ENCODE results near the gene MIOS. TPM values are rescaled to one million over a fixed set of nuclear protein-coding genes. Genes with fewer than 3 reads are reported as not detected.

The MIOS gene
- total and polyA plus RNA-seq, 9 of the 15 experiments (the other 6 are each of a cell fraction or from before 2014, with no cell fraction given) = 7.8 to 47.8 (median 30.6) TPM

DNA sequence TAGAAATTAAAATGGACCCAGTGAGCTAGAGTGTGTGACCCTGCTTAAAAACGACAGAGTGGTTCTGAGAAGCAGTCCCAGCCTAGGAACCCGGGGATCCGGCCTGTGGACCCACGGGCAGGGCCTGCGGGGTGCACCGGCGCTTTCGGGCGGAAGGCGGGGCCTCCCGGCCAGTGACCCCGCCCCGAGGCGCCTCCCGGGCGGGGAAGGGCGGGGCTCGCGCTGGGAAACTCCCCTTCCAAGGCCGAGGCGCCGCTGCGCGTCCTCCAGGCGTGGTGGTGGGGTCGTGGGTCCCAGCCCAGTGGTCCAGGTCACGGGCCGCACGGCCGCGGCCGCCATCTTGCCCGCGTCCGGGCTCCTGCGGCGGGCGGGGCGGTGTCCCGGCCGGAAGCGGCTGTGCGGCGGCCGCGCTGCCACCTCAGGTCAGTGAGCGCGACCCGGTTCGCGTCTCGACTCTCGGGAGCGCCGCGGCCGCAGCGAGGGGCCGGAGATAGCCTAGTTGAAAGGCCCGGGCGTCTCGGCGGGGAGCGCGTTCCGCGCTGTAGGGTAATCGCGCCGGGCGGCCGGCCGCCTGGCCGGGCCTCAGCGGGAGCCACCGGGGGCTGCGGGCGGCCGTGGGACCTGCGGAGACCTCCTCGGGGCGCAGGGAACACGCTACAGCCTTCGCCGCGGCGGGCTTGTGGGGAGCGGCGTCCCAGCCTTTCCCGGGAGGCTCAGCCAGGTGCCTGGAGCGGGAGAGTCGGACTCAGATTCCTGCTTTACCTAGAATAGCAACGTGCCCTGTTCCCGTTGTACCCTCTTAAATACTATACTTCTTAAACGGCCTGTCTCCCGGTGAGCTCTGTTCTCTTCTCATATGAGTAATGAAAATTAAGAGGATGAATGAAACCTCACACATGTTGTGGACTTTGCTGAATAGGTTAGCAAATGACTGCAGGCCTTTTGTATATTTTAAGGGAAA, at the start of gene MIOS (continued):
- TF ChIP-seq ATF1 (CRISPR knock-in tag; IDR thresholded peaks at IDR 0.05) = no peak
- TF ChIP-seq ATF1 (tag; IDR thresholded peaks at IDR 0.05) = peak; percentile 47
- no peak for TF ChIP-seq TAF9B (IDR thresholded peaks at IDR 0.05; ENCODE audit: partially characterized antibody)
- TF ChIP-seq, protein P1, sequence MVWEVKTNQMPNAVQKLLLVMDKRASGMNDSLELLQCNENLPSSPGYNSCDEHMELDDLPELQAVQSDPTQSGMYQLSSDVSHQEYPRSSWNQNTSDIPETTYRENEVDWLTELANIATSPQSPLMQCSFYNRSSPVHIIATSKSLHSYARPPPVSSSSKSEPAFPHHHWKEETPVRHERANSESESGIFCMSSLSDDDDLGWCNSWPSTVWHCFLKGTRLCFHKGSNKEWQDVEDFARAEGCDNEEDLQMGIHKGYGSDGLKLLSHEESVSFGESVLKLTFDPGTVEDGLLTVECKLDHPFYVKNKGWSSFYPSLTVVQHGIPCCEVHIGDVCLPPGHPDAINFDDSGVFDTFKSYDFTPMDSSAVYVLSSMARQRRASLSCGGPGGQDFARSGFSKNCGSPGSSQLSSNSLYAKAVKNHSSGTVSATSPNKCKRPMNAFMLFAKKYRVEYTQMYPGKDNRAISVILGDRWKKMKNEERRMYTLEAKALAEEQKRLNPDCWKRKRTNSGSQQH (CRISPR knock-in tag; IDR thresholded peaks at IDR 0.05) = no peak
- TF ChIP-seq ASH1L (IDR thresholded peaks at IDR 0.05; ENCODE audit: borderline replicate concordance, low read depth, partially characterized antibody) = no peak
- TF ChIP-seq SMC3 (conservative IDR thresholded peaks at IDR 0.05; ENCODE audit: insufficient read depth, low read depth, low read length) = no peak
- TF ChIP-seq TBL1XR1 (IDR thresholded peaks at IDR 0.05; ENCODE audit: low read length in 2 of 2) = no peak
- TF ChIP-seq STAT5B (CRISPR knock-in tag; IDR thresholded peaks at IDR 0.05) = no peak
- TF ChIP-seq, protein P2, sequence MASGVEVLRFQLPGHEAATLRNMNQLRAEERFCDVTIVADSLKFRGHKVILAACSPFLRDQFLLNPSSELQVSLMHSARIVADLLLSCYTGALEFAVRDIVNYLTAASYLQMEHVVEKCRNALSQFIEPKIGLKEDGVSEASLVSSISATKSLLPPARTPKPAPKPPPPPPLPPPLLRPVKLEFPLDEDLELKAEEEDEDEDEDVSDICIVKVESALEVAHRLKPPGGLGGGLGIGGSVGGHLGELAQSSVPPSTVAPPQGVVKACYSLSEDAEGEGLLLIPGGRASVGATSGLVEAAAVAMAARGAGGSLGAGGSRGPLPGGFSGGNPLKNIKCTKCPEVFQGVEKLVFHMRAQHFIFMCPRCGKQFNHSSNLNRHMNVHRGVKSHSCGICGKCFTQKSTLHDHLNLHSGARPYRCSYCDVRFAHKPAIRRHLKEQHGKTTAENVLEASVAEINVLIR (CRISPR knock-in tag; IDR thresholded peaks at IDR 0.05) = no peak
- TF ChIP-seq, protein P3, sequence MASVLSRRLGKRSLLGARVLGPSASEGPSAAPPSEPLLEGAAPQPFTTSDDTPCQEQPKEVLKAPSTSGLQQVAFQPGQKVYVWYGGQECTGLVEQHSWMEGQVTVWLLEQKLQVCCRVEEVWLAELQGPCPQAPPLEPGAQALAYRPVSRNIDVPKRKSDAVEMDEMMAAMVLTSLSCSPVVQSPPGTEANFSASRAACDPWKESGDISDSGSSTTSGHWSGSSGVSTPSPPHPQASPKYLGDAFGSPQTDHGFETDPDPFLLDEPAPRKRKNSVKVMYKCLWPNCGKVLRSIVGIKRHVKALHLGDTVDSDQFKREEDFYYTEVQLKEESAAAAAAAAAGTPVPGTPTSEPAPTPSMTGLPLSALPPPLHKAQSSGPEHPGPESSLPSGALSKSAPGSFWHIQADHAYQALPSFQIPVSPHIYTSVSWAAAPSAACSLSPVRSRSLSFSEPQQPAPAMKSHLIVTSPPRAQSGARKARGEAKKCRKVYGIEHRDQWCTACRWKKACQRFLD (CRISPR knock-in tag; IDR thresholded peaks at IDR 0.05) = no peak
- no peak for TF ChIP-seq ZZZ3 (IDR thresholded peaks at IDR 0.05)
- TF ChIP-seq TCF7L2 (IDR thresholded peaks at IDR 0.05; ENCODE audit: low read depth, low read length) = no peak
- TF ChIP-seq IRF2 (CRISPR knock-in tag; IDR thresholded peaks at IDR 0.05) = no peak
- TF ChIP-seq ZNF75A (CRISPR knock-in tag; IDR thresholded peaks at IDR 0.05) = no peak
- TF ChIP-seq, protein P4, sequence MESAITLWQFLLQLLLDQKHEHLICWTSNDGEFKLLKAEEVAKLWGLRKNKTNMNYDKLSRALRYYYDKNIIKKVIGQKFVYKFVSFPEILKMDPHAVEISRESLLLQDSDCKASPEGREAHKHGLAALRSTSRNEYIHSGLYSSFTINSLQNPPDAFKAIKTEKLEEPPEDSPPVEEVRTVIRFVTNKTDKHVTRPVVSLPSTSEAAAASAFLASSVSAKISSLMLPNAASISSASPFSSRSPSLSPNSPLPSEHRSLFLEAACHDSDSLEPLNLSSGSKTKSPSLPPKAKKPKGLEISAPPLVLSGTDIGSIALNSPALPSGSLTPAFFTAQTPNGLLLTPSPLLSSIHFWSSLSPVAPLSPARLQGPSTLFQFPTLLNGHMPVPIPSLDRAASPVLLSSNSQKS (CRISPR knock-in tag; IDR thresholded peaks at IDR 0.05) = no peak
- TF ChIP-seq CSDE1 (IDR thresholded peaks at IDR 0.05) = no peak
- TF ChIP-seq PHF21A (IDR thresholded peaks at IDR 0.05; ENCODE audit: borderline replicate concordance, low read depth) = no peak
- peak; percentile 84 for TF ChIP-seq CCNT2 (IDR thresholded peaks at IDR 0.05; ENCODE audit: borderline replicate concordance, extremely low read depth, insufficient read length, low read depth, low read length)
- TF ChIP-seq HNRNPLL (IDR thresholded peaks at IDR 0.05; ENCODE audit: low read depth, low read length, poor library complexity, severe bottlenecking) = peak; percentile 75
- no peak for TF ChIP-seq ZNF3 (CRISPR knock-in tag; IDR thresholded peaks at IDR 0.05)
- TF ChIP-seq ZNF174 (CRISPR knock-in tag; IDR thresholded peaks at IDR 0.05) = no peak

All from K562 (cell line).